ENCODE data around the gene DPP6.

DNA sequence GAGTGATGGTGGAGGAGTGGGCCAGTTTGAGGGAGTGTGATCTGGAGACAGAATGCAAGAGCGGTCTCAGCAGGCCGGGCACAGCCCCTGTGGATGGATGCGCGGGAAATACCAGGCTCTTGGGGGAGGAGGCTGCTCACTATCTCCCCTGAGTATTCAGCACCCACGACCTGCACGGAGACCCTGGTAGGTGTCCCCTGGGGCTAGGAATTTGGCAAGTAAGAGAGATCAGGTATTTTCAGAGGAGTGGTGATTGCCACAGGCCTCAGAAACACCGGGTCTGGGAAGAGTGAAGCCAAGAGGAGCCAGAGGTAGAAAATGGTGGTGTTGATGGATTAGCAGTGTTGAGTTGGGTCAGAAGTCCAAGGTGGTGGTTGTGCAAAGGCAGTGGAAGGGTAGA lies 524.4 kb downstream of the DPP6 start:
- TF ChIP-seq, protein P1, sequence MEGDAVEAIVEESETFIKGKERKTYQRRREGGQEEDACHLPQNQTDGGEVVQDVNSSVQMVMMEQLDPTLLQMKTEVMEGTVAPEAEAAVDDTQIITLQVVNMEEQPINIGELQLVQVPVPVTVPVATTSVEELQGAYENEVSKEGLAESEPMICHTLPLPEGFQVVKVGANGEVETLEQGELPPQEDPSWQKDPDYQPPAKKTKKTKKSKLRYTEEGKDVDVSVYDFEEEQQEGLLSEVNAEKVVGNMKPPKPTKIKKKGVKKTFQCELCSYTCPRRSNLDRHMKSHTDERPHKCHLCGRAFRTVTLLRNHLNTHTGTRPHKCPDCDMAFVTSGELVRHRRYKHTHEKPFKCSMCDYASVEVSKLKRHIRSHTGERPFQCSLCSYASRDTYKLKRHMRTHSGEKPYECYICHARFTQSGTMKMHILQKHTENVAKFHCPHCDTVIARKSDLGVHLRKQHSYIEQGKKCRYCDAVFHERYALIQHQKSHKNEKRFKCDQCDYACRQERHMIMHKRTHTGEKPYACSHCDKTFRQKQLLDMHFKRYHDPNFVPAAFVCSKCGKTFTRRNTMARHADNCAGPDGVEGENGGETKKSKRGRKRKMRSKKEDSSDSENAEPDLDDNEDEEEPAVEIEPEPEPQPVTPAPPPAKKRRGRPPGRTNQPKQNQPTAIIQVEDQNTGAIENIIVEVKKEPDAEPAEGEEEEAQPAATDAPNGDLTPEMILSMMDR (conservative IDR thresholded peaks at IDR 0.05; ENCODE audit: low read depth in 2 of 2), result no peak
- TF ChIP-seq, protein P2, sequence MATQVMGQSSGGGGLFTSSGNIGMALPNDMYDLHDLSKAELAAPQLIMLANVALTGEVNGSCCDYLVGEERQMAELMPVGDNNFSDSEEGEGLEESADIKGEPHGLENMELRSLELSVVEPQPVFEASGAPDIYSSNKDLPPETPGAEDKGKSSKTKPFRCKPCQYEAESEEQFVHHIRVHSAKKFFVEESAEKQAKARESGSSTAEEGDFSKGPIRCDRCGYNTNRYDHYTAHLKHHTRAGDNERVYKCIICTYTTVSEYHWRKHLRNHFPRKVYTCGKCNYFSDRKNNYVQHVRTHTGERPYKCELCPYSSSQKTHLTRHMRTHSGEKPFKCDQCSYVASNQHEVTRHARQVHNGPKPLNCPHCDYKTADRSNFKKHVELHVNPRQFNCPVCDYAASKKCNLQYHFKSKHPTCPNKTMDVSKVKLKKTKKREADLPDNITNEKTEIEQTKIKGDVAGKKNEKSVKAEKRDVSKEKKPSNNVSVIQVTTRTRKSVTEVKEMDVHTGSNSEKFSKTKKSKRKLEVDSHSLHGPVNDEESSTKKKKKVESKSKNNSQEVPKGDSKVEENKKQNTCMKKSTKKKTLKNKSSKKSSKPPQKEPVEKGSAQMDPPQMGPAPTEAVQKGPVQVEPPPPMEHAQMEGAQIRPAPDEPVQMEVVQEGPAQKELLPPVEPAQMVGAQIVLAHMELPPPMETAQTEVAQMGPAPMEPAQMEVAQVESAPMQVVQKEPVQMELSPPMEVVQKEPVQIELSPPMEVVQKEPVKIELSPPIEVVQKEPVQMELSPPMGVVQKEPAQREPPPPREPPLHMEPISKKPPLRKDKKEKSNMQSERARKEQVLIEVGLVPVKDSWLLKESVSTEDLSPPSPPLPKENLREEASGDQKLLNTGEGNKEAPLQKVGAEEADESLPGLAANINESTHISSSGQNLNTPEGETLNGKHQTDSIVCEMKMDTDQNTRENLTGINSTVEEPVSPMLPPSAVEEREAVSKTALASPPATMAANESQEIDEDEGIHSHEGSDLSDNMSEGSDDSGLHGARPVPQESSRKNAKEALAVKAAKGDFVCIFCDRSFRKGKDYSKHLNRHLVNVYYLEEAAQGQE (IDR thresholded peaks at IDR 0.05; ENCODE audit: unreplicated experiment), result no peak
- TF ChIP-seq EZH2phosphoT487 (IDR thresholded peaks at IDR 0.05; ENCODE audit: unreplicated experiment), result no peak
- TF ChIP-seq EZH2 (IDR thresholded peaks at IDR 0.05; ENCODE audit: low read depth, unreplicated experiment), result no peak
- TF ChIP-seq JUNB (IDR thresholded peaks at IDR 0.05; ENCODE audit: unreplicated experiment), result no peak
- no peak for TF ChIP-seq ZNF114 (CRISPR knock-in tag; IDR thresholded peaks at IDR 0.05)
- no peak for TF ChIP-seq POLR2AphosphoS5 (IDR thresholded peaks at IDR 0.05; ENCODE audit: low read depth)
- TF ChIP-seq CREB1 (CRISPR knock-in tag; IDR thresholded peaks at IDR 0.05; ENCODE audit: low read depth), result no peak
- TF ChIP-seq ZNF331 (CRISPR knock-in tag; IDR thresholded peaks at IDR 0.05; ENCODE audit: low read depth), result no peak
- no peak for TF ChIP-seq NANOG (IDR thresholded peaks at IDR 0.05; ENCODE audit: borderline replicate concordance)
- TF ChIP-seq, protein P3, sequence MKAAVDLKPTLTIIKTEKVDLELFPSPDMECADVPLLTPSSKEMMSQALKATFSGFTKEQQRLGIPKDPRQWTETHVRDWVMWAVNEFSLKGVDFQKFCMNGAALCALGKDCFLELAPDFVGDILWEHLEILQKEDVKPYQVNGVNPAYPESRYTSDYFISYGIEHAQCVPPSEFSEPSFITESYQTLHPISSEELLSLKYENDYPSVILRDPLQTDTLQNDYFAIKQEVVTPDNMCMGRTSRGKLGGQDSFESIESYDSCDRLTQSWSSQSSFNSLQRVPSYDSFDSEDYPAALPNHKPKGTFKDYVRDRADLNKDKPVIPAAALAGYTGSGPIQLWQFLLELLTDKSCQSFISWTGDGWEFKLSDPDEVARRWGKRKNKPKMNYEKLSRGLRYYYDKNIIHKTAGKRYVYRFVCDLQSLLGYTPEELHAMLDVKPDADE (IDR thresholded peaks at IDR 0.05), result no peak
- TF ChIP-seq STAT1 (IDR thresholded peaks at IDR 0.05; ENCODE audit: unreplicated experiment), result no peak
